Measurements from ENCODE around the gene JPT2.

- TF ChIP-seq CTCF (IDR thresholded peaks at IDR 0.05) (no peak), EP300 (IDR thresholded peaks at IDR 0.05) (no peak), POLR2A (IDR thresholded peaks at IDR 0.05) (no peak), POLR2AphosphoS5 (IDR thresholded peaks at IDR 0.05) (no peak)
Observed at GRCh38 chr16:1698680-1699079, 20.6 kb downstream of the JPT2 start.

Measured in suprapubic skin (tissue), 4 donors.